Activated CD4-positive, CD25-positive, alpha-beta regulatory T cell treated with anti-CD3 and anti-CD28 coated beads, Interleukin-2, amount 50 U/mL, for 72 hours (primary cell): ENCODE data around the gene HTR5A.

Source experiments
- DNase-seq: peaks from one replicate; pipeline ENCODE4 v3.0.0; 2021

Gene HTR5A

GRCh38 chr7:155093596-155093995 lies 23.5 kb downstream of the HTR5A start:
- no peak for DNase-seq

- DNase-seq: no peak
These were observed 24.6 kb downstream of the HTR5A start for GRCh38 chr7:155094636-155095135.

GRCh38 chr7:155097338-155097737 lies 27.2 kb downstream of the HTR5A start:
- no peak for DNase-seq

GRCh38 chr7:155103839-155104238 lies 33.7 kb downstream of the HTR5A start:
- DNase-seq: no peak

GRCh38 chr7:155104913-155105312 lies 34.8 kb downstream of the HTR5A start:
- no peak for DNase-seq

GRCh38 chr7:155106356-155106755 lies 36.2 kb downstream of the HTR5A start:
- no peak for DNase-seq

- DNase-seq: no peak
These were observed 37.0 kb downstream of the HTR5A start for GRCh38 chr7:155107126-155107525.

- DNase-seq: no peak
These were observed 38.2 kb downstream of the HTR5A start for GRCh38 chr7:155108144-155108901.

GRCh38 chr7:155109121-155109520 lies 39.0 kb downstream of the HTR5A start:
- DNase-seq: no peak

- no peak for DNase-seq
These were observed 45.2 kb downstream of the HTR5A start for GRCh38 chr7:155115288-155115687.

GRCh38 chr7:155119801-155120382 lies 49.8 kb downstream of the HTR5A start:
- no peak for DNase-seq

- no peak for DNase-seq
These were observed 50.3 kb downstream of the HTR5A start for GRCh38 chr7:155120460-155120859.

- no peak for DNase-seq
These were observed 52.7 kb downstream of the HTR5A start for GRCh38 chr7:155122831-155123230.

GRCh38 chr7:155123413-155123812 lies 53.3 kb downstream of the HTR5A start:
- DNase-seq: no peak

GRCh38 chr7:155124706-155125105 lies 54.6 kb downstream of the HTR5A start:
- DNase-seq: no peak

GRCh38 chr7:155129186-155129585 lies 59.1 kb downstream of the HTR5A start:
- no peak for DNase-seq

GRCh38 chr7:155129789-155130188 lies 59.7 kb downstream of the HTR5A start:
- no peak for DNase-seq

- DNase-seq: no peak
These were observed 60.4 kb downstream of the HTR5A start for GRCh38 chr7:155130493-155130892.

GRCh38 chr7:155131090-155131489 lies 61.0 kb downstream of the HTR5A start:
- no peak for DNase-seq

- no peak for DNase-seq
These were observed 62.3 kb downstream of the HTR5A start for GRCh38 chr7:155132431-155132830.

- no peak for DNase-seq
These were observed 66.6 kb downstream of the HTR5A start for GRCh38 chr7:155136619-155137243.
